Brain microvascular endothelial cell (primary cell): ENCODE results near the gene CNOT3.
A peak's percentile ranks its signal among the peaks of the same experiment; 100 is the strongest.
"Not testable (repeated sequence)": the region's sequence is repeated elsewhere in the genome, so short reads cannot be mapped to it uniquely, and the experiment has no call there.

Experiments used
- DNase-seq: peaks from one replicate; pipeline ENCODE4 v3.0.0-alpha.2; 2020
- H3K27ac ChIP-seq: fragments of 250-450 bp; sonication (Bioruptor Pico); 2 replicates; pipeline ENCODE4 v1.5.1; 2020; ENCODE audit warnings: mild to moderate bottlenecking, moderate library complexity
- H3K27me3 ChIP-seq: fragments of 250-450 bp; sonication (Bioruptor Pico); replicated peaks from 2 replicates; pipeline ENCODE4 v1.5.1; 2020; ENCODE audit warnings: mild to moderate bottlenecking
- H3K36me3 ChIP-seq: fragments of 250-450 bp; sonication (Bioruptor Pico); replicated peaks from 2 replicates; pipeline ENCODE4 v1.5.1; 2020; ENCODE audit warnings: mild to moderate bottlenecking
- H3K4me3 ChIP-seq: 2 replicates; pipeline ENCODE4 v1.5.1; 2011; ENCODE audit warnings: low read depth, mild to moderate bottlenecking, control low read depth, low read length, moderate library complexity
- CTCF ChIP-seq: IDR thresholded peaks from 2 replicates; pipeline ENCODE4 v1.5.1; 2011; ENCODE audit warnings: low read depth, mild to moderate bottlenecking, moderate library complexity, low read length, control low read depth, inconsistent platforms; ENCODE audit errors: missing control alignments
- in situ Hi-C: cut with HindIII; loops from 2 replicates; pipeline ENCODE4 v1.10.0; 2017; ENCODE audit warnings: low sequenced_read_pairs, low pct_ligation_motif_present

Gene CNOT3

GRCh38 chr19:54165222-54165621, 27.7 kb downstream of the CNOT3 start:
- H3K36me3 ChIP-seq, result no peaks in the 10 kb centered on the region
- DNase-seq, result no peak
- no peak overlapping the region for H3K4me3 ChIP-seq
- TF ChIP-seq CTCF, result no peak
- no peak overlapping the region for H3K27ac ChIP-seq
- H3K27me3 ChIP-seq, result no peaks in the 10 kb centered on the region
- in situ Hi-C loops, result no loop called here

- Histone ChIP-seq H3K27ac (no peak overlapping the region), H3K36me3 (no peaks in the 10 kb centered on the region), H3K27me3 (no peaks in the 10 kb centered on the region), H3K4me3 (no peak overlapping the region)
- in situ Hi-C loops, result no loop called here
- peak; percentile 93 for TF ChIP-seq CTCF
- peak; percentile 85 for DNase-seq
These were observed 30.8 kb downstream of the CNOT3 start for GRCh38 chr19:54168174-54168917.

GRCh38 chr19:54169149-54169740, 31.7 kb downstream of the CNOT3 start:
- DNase-seq, result no peak
- Histone ChIP-seq H3K36me3 (no peaks in the 10 kb centered on the region), H3K4me3 (no peak overlapping the region), H3K27me3 (no peaks in the 10 kb centered on the region), H3K27ac (no peak overlapping the region)
- in situ Hi-C loops, result no loop called here
- TF ChIP-seq CTCF, result no peak

- H3K27me3 ChIP-seq, H3K36me3 ChIP-seq, H3K4me3 ChIP-seq, H3K27ac ChIP-seq, DNase-seq, in situ Hi-C loops: not testable (repeated sequence)
These were observed 34.3 kb downstream of the CNOT3 start for GRCh38 chr19:54171736-54172431.

- H3K27me3 ChIP-seq, result no peaks in the 10 kb centered on the region
- no peak within 1 kb of the TSS for H3K4me3 ChIP-seq
- in situ Hi-C loops, result no loop called here
- no peak for DNase-seq
- peaks cover 9% of the 10 kb centered on the region for H3K36me3 ChIP-seq
- no peak within 1 kb of the TSS for H3K27ac ChIP-seq
- TF ChIP-seq CTCF, result no peak
These were observed 35.2 kb downstream of the CNOT3 start, which contains the start of gene TMC4 for GRCh38 chr19:54172471-54173358. TMC4 (minus strand) TSS chr19:54173160; CDS start chr19:54173117, 43 bp downstream.
